ENCODE results near the gene KAZN.

GRCh38 chr1:14646973-14647372, 48.5 kb downstream of the KAZN start:
- TF ChIP-seq POLR2AphosphoS5 (IDR thresholded peaks at IDR 0.05) (no peak), EZH2 (IDR thresholded peaks at IDR 0.05; ENCODE audit: borderline replicate concordance, insufficient read depth, low read length, poor library complexity, severe bottlenecking) (no peak), REST (IDR thresholded peaks at IDR 0.05; ENCODE audit: borderline replicate concordance) (no peak), RAD21 (conservative IDR thresholded peaks at IDR 0.05) (no peak), EP300 (conservative IDR thresholded peaks at IDR 0.05; ENCODE audit: poor library complexity, severe bottlenecking) (no peak), TAF1 (IDR thresholded peaks at IDR 0.05; ENCODE audit: low read depth) (no peak)
- TF ChIP-seq, protein P1, sequence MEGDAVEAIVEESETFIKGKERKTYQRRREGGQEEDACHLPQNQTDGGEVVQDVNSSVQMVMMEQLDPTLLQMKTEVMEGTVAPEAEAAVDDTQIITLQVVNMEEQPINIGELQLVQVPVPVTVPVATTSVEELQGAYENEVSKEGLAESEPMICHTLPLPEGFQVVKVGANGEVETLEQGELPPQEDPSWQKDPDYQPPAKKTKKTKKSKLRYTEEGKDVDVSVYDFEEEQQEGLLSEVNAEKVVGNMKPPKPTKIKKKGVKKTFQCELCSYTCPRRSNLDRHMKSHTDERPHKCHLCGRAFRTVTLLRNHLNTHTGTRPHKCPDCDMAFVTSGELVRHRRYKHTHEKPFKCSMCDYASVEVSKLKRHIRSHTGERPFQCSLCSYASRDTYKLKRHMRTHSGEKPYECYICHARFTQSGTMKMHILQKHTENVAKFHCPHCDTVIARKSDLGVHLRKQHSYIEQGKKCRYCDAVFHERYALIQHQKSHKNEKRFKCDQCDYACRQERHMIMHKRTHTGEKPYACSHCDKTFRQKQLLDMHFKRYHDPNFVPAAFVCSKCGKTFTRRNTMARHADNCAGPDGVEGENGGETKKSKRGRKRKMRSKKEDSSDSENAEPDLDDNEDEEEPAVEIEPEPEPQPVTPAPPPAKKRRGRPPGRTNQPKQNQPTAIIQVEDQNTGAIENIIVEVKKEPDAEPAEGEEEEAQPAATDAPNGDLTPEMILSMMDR (IDR thresholded peaks at IDR 0.05; ENCODE audit: poor library complexity, severe bottlenecking), result no peak
